NB4 (cell line): ENCODE measurements around the gene MRM2.

Source experiments
- DNase-seq: peaks from one replicate; pipeline ENCODE4 v3.0.0; 2010; ENCODE audit warnings: low read depth
- H3K4me3 ChIP-seq: one replicate; pipeline ENCODE4 v1.5.1; 2011; ENCODE audit warnings: mild to moderate bottlenecking, low read depth, low read length, moderate library complexity
- CTCF ChIP-seq: IDR thresholded peaks from one replicate; pipeline ENCODE4 v1.5.1; 2012; ENCODE audit warnings: low read depth, low read length
- MYC ChIP-seq: IDR thresholded peaks from 2 replicates; pipeline ENCODE4 v1.6.1; 2011; ENCODE audit warnings: low read depth, low read length
- POLR2A ChIP-seq: IDR thresholded peaks from 2 replicates; pipeline ENCODE4 v1.6.1; 2011; ENCODE audit warnings: mild to moderate bottlenecking; ENCODE audit not compliant: insufficient read length; ENCODE audit errors: extremely low read depth
- TF ChIP-seq, protein P1 (sequence below): IDR thresholded peaks from 2 replicates; pipeline ENCODE4 v1.6.1; 2011; ENCODE audit warnings: low read depth, low read length

The MRM2 gene

GRCh38 chr7:2220030-2220429, 22.0 kb downstream of the MRM2 start:
- no peak for DNase-seq
- no peak for TF ChIP-seq MYC
- no peak for TF ChIP-seq CTCF
- TF ChIP-seq POLR2A, result no peak
- no peak overlapping the region for H3K4me3 ChIP-seq

DNA sequence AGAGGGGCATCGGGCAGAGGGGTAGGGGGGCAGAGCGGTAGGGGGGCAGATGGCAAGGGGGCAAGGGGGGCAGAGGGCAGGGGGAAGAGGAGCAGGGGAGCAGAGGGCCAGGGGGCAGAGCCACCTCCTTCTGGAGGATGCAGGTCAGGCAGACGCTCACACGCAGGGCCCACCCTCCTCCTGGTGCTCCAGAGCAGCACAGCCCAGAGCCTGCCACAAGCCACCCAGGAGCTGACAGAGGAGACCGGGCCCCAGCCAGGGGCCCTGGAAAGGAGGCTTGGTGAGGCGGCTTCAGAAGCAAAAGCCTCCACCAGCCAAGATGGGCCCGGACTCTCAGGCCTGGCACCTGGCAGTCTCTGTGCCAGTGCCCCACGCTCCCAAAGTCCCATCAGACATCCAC, 22.4 kb downstream of the MRM2 start:
- no peak for TF ChIP-seq CTCF
- H3K4me3 ChIP-seq, result no peak overlapping the region
- DNase-seq, result no peak

- no peak for DNase-seq
- no peak overlapping the region for H3K4me3 ChIP-seq
- TF ChIP-seq POLR2A (no peak), MYC (no peak), CTCF (no peak)
- TF ChIP-seq, protein P1, sequence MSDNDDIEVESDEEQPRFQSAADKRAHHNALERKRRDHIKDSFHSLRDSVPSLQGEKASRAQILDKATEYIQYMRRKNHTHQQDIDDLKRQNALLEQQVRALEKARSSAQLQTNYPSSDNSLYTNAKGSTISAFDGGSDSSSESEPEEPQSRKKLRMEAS, result no peak
Observed at GRCh38 chr7:2219136-2219535, 22.9 kb downstream of the MRM2 start.

GRCh38 chr7:2218444-2218785, 23.6 kb downstream of the MRM2 start:
- no peak overlapping the region for H3K4me3 ChIP-seq
- no peak for TF ChIP-seq CTCF
- no peak for TF ChIP-seq MYC
- no peak for TF ChIP-seq POLR2A
- TF ChIP-seq, protein P1, result no peak
- DNase-seq, result no peak

- TF ChIP-seq, protein P1, result no peak
- no peak for TF ChIP-seq CTCF
- no peak for TF ChIP-seq POLR2A
- no peak for TF ChIP-seq MYC
- H3K4me3 ChIP-seq, result no peak overlapping the region
Observed at GRCh38 chr7:2217716-2218443, 24.1 kb downstream of the MRM2 start.

GRCh38 chr7:2217206-2217605, 24.8 kb downstream of the MRM2 start:
- no peak overlapping the region for H3K4me3 ChIP-seq
- no peak for DNase-seq
- TF ChIP-seq POLR2A (no peak), MYC (no peak), CTCF (no peak)
- TF ChIP-seq, protein P1, result no peak

More at GRCh38 chr7:2217716-2218443, 24.1 kb downstream of the MRM2 start:
- DNase-seq, result no peak
